HG03460 (cell line): ENCODE data around the gene RAF1.
"Not testable (repeated sequence)": the region's sequence is repeated elsewhere in the genome, so short reads cannot be mapped to it uniquely, and the experiment has no call there.

ENCODE experiments used
- ATAC-seq: cut with Tn5 transposase; IDR thresholded peaks from one replicate; pipeline ENCODE4 v1.9.1; 2021; ENCODE audit not compliant: unreplicated experiment

RAF1 gene

GRCh38 chr3:12677616-12678015 lies 13.7 kb upstream of the RAF1 start:
- no peak for ATAC-seq

- ATAC-seq = no peak
These were observed 11.3 kb upstream of the RAF1 start for GRCh38 chr3:12675115-12675810.

GRCh38 chr3:12673956-12674736 lies 10.2 kb upstream of the RAF1 start:
- ATAC-seq = not testable (repeated sequence)

- ATAC-seq = no peak
These were observed 7.2 kb upstream of the RAF1 start for GRCh38 chr3:12671120-12671450.

GRCh38 chr3:12670365-12671119 lies 6.6 kb upstream of the RAF1 start:
- ATAC-seq = no peak

GRCh38 chr3:12663401-12663935 lies 449 bp downstream of the RAF1 start:
- ATAC-seq = peak; percentile 31

- no peak for ATAC-seq
These were observed 1.1 kb downstream of the RAF1 start for GRCh38 chr3:12662593-12663400.

- ATAC-seq = no peak
These were observed 1.9 kb downstream of the RAF1 start for GRCh38 chr3:12661926-12662592.

GRCh38 chr3:12661375-12661774 lies 2.5 kb downstream of the RAF1 start:
- not testable (repeated sequence) for ATAC-seq

- no peak for ATAC-seq
These were observed 3.7 kb downstream of the RAF1 start for GRCh38 chr3:12660196-12660595.

GRCh38 chr3:12659316-12660015 lies 4.5 kb downstream of the RAF1 start:
- no peak for ATAC-seq

- no peak for ATAC-seq
These were observed 5.3 kb downstream of the RAF1 start for GRCh38 chr3:12658593-12659058.

- ATAC-seq = no peak
These were observed 7.1 kb downstream of the RAF1 start for GRCh38 chr3:12656850-12657249.

- no peak for ATAC-seq
These were observed 7.7 kb downstream of the RAF1 start for GRCh38 chr3:12656193-12656592.

GRCh38 chr3:12655701-12656100 lies 8.2 kb downstream of the RAF1 start:
- ATAC-seq = no peak

- ATAC-seq = no peak
These were observed 10.2 kb downstream of the RAF1 start for GRCh38 chr3:12653747-12654146.

- ATAC-seq = no peak
These were observed 15.4 kb downstream of the RAF1 start for GRCh38 chr3:12648384-12648959.

GRCh38 chr3:12644331-12644937 lies 19.5 kb downstream of the RAF1 start:
- no peak for ATAC-seq

GRCh38 chr3:12643724-12644123 lies 20.2 kb downstream of the RAF1 start:
- no peak for ATAC-seq
